ENCODE results near the gene CEP350.

- TF ChIP-seq, protein P1, sequence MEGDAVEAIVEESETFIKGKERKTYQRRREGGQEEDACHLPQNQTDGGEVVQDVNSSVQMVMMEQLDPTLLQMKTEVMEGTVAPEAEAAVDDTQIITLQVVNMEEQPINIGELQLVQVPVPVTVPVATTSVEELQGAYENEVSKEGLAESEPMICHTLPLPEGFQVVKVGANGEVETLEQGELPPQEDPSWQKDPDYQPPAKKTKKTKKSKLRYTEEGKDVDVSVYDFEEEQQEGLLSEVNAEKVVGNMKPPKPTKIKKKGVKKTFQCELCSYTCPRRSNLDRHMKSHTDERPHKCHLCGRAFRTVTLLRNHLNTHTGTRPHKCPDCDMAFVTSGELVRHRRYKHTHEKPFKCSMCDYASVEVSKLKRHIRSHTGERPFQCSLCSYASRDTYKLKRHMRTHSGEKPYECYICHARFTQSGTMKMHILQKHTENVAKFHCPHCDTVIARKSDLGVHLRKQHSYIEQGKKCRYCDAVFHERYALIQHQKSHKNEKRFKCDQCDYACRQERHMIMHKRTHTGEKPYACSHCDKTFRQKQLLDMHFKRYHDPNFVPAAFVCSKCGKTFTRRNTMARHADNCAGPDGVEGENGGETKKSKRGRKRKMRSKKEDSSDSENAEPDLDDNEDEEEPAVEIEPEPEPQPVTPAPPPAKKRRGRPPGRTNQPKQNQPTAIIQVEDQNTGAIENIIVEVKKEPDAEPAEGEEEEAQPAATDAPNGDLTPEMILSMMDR (IDR thresholded peaks at IDR 0.05) = no peak
- no peak for TF ChIP-seq POLR2A (IDR thresholded peaks at IDR 0.05)
- TF ChIP-seq POLR2AphosphoS5 (IDR thresholded peaks at IDR 0.05) = no peak
These were observed 186.8 kb downstream of the CEP350 start for GRCh38 chr1:180141381-180141934.

All from breast epithelium (tissue), 3 donors.